HepG2 (cell line): ENCODE results near the gene TBX5. TPM values are rescaled to one million over a fixed set of nuclear protein-coding genes. Genes with fewer than 3 reads are reported as not detected.

ENCODE experiments used
- ATAC-seq: fragments of 200-7000 bp; cut with Tn5 transposase; 3 replicates; pipeline ENCODE4 v1.9.1; 2020; ENCODE audit warnings: mild to moderate bottlenecking, moderate library complexity
- BruUV-seq: library from RNA; stranded (reverse); fragments of 400-500 nt; replicated peaks from 2 replicates; lab custom pipeline; 2021; lab: Mats Ljungman, UMichigan
- CTCF ChIA-PET: fragments of 300-600 bp; formaldehyde crosslinking; extraction: SDS; loops from one replicate; lab custom pipeline; 2021; ENCODE audit warnings: low total read pairs, inconsistent platforms, low intra/inter-chr PET ratio; lab: Yijun Ruan, JAX
- POLR2A ChIA-PET: fragments of 350-600 bp; sonication (Branson Sonifier 250); formaldehyde crosslinking; loops from one replicate; lab custom pipeline; 2020; ENCODE audit warnings: antibody characterized with exemption, inconsistent platforms; lab: Yijun Ruan, JAX
- DNase-seq: peaks from one replicate; pipeline ENCODE4 v3.0.0-alpha.2; 2015; ENCODE audit warnings: low spot score
- FAIRE-seq: peaks from 3 replicates; lab custom pipeline; 2011; peaks lifted over from hg19 to GRCh38; lab: Jason Lieb, UNC
- H2AFZ ChIP-seq: one replicate; pipeline ENCODE4 v1.6.1; 2011; ENCODE audit warnings: low read length, inconsistent platforms
- H3K27ac ChIP-seq: fragments of 300-600 bp; 3 replicates; pipeline ENCODE4 v1.8.0; 2011; ENCODE audit warnings: mixed run types, mild to moderate bottlenecking, mixed read lengths, low read length, inconsistent platforms; ENCODE audit not compliant: insufficient read depth; ENCODE audit errors: extremely low read length
- H3K27me3 ChIP-seq, 2 experiments: fragments of 200-600 bp in 1 of 2; 2 replicates in 1 of 2; 3 replicates in 1 of 2; pipeline versions ENCODE4 v1.6.0 to v1.8.0; 2011; ENCODE audit warnings: low read length in 2 of 2, mild to moderate bottlenecking in 2 of 2, moderate library complexity in 2 of 2, inconsistent platforms in 1 of 2; ENCODE audit not compliant: insufficient read depth in 2 of 2, control insufficient read depth in 1 of 2
- H3K36me3 ChIP-seq, 2 experiments: fragments of 200-600 bp in 1 of 2; replicated peaks in 1 of 2; 2 replicates in 1 of 2; 3 replicates in 1 of 2; pipeline versions ENCODE4 v1.5.1 to v1.8.0; 2011; ENCODE audit warnings: low read length in 2 of 2, inconsistent platforms in 1 of 2; ENCODE audit not compliant: insufficient read depth in 2 of 2, control insufficient read depth in 1 of 2
- H3K4me1 ChIP-seq: 2 replicates; pipeline ENCODE4 v1.5.1; 2012; ENCODE audit warnings: low read length, inconsistent platforms; ENCODE audit not compliant: insufficient read depth
- H3K4me2 ChIP-seq: 2 replicates; pipeline ENCODE4 v1.6.0; 2011; ENCODE audit warnings: low read depth, low read length, inconsistent platforms
- H3K4me3 ChIP-seq, 3 experiments: fragments of 200-600 bp in 1 of 3; sonication (generic), shearing (Covaris generic) in 1 of 3; replicated peaks in 1 of 3; 2 replicates each; pipeline ENCODE4 v1.5.1; 2011 to 2016; ENCODE audit warnings: low read length in 3 of 3, inconsistent platforms in 2 of 3, low read depth in 2 of 3, mild to moderate bottlenecking in 2 of 3, control low read depth in 1 of 3, mixed read lengths in 1 of 3; ENCODE audit not compliant: insufficient read depth in 1 of 3
- H3K79me2 ChIP-seq: one replicate; pipeline ENCODE4 v1.6.1; 2011; ENCODE audit warnings: low read length, inconsistent platforms; ENCODE audit not compliant: insufficient read depth
- H3K9ac ChIP-seq: 2 replicates; pipeline ENCODE4 v1.6.0; 2011; ENCODE audit warnings: mild to moderate bottlenecking, low read depth, low read length, inconsistent platforms; ENCODE audit not compliant: insufficient read depth
- H3K9me3 ChIP-seq: 2 replicates; pipeline ENCODE4 v1.5.1; 2012; ENCODE audit warnings: mild to moderate bottlenecking, low read length
- H4K20me1 ChIP-seq: 2 replicates; pipeline ENCODE4 v1.6.0; 2011; ENCODE audit warnings: inconsistent platforms, mild to moderate bottlenecking, low read length, moderate library complexity; ENCODE audit not compliant: insufficient read depth
- MAFF ChIP-seq: IDR thresholded peaks from 2 replicates; pipeline ENCODE4 v1.6.1; 2011; ENCODE audit warnings: low read depth, low read length, improper control_type of control experiment
- MAFK ChIP-seq, 2 experiments: IDR thresholded peaks in 1 of 2; conservative IDR thresholded peaks in 1 of 2; 2 replicates each; pipeline ENCODE4 v1.6.1; 2011; ENCODE audit warnings: improper control_type of control experiment in 2 of 2, low read length in 2 of 2
- MED8 ChIP-seq: sonication (generic); formaldehyde crosslinking; IDR thresholded peaks from 2 replicates; pipeline ENCODE4 v1.8.1; 2023; ENCODE audit warnings: mild to moderate bottlenecking, missing genetic modification reagents; ENCODE audit not compliant: insufficient replicate concordance
- SKI ChIP-seq: fragments of 450-650 bp; IDR thresholded peaks from one replicate; pipeline ENCODE4 v1.6.1; 2018; ENCODE audit warnings: mild to moderate bottlenecking; ENCODE audit not compliant: partially characterized antibody
- ZBTB46 ChIP-seq: sonication (generic); formaldehyde crosslinking; IDR thresholded peaks from 2 replicates; pipeline ENCODE4 v1.4.0; 2020; ENCODE audit warnings: mild to moderate bottlenecking, missing genetic modification reagents, borderline replicate concordance
- ZNF597 ChIP-seq: sonication (generic); formaldehyde crosslinking; IDR thresholded peaks from 2 replicates; pipeline ENCODE4 v1.5.0; 2020; ENCODE audit warnings: missing genetic modification reagents
- ZNF709 ChIP-seq: sonication (generic); formaldehyde crosslinking; IDR thresholded peaks from 2 replicates; pipeline ENCODE4 v1.5.0; 2020; ENCODE audit warnings: mild to moderate bottlenecking, missing genetic modification reagents
- in situ Hi-C: cut with HindIII; loops from 2 replicates; pipeline ENCODE4 v1.10.0; 2017; ENCODE audit warnings: low pct_unique_long_range_greater_than_20kb; ENCODE audit not compliant: extremely low pct_ligation_motif_present
- intact Hi-C: fragments of 100-400 bp; cut with micrococcal nuclease; formaldehyde crosslinking; loops from one replicate; pipeline ENCODE4 v1.10.0; 2022; ENCODE audit not compliant: unreplicated experiment
- polyA plus RNA-seq, 8 experiments: library from polyadenylated mRNA; depleted of rRNA in 3 of 8; stranded (reverse) in 7 of 8; unstranded in 1 of 8; fragments of >200 nt; fragmentation: Illumina TruSeq in 4 of 8; extraction: Trizol in 4 of 8; gene quantifications; 2 replicates each; pipeline versions ENCODE4 v1.2.1 to v1.2.3, GENCODE V29; 2011 to 2016; ENCODE audit warnings: low read depth in 4 of 8, missing spikeins in 1 of 8, mixed read lengths in 1 of 8; ENCODE audit not compliant: insufficient read depth in 1 of 8
- total RNA-seq, 5 experiments: library from RNA; depleted of rRNA; stranded (reverse); fragments of >200 nt; fragmentation: Illumina TruSeq; extraction: Trizol; gene quantifications; 2 replicates each; pipeline ENCODE4 v1.2.3, GENCODE V29; 2016; ENCODE audit warnings: low read depth in 1 of 5

The TBX5 gene
- total and polyA plus RNA-seq, 2 of the 13 experiments (the other 11 are each of a cell fraction or from before 2014, with no cell fraction given) = not detected

GRCh38 chr12:114327765-114328164, 78.2 kb downstream of the TBX5 start:
- Histone ChIP-seq H4K20me1 (no peaks in the 10 kb centered on the region), H3K4me2 (no peak overlapping the region), H3K79me2 (no peaks in the 10 kb centered on the region), H3K4me3 (no peak overlapping the region), H3K9ac (no peak overlapping the region), H3K9me3 (no peaks in the 10 kb centered on the region), H2AFZ (no peak overlapping the region), H3K36me3 (no peaks in the 10 kb centered on the region), H3K27ac (no peak overlapping the region), H3K27me3 (peaks cover 2 to 3% of the 10 kb centered on the region in 2 experiments; a peak in 2 of 5 replicates), H3K4me1 (no peaks in the 10 kb centered on the region)
- in situ Hi-C loops = no loop called here
- ATAC-seq (no peak), FAIRE-seq (no peak), DNase-seq (no peak)
- intact Hi-C loops = no loop called here
- BruUV-seq = no TSS peak
- TF ChIP-seq MAFF (peak; percentile 80), ZNF709 (CRISPR knock-in tag) (no peak), ZNF597 (CRISPR knock-in tag) (no peak), ZBTB46 (CRISPR knock-in tag) (no peak), SKI (no peak), MAFK (conservative IDR thresholded peaks at IDR 0.05 in 1 of 2, IDR thresholded peaks at IDR 0.05 in 1 of 2; ENCODE audit: low read length in 2 of 2) (peak; percentile 76 to 84), MED8 (CRISPR knock-in tag) (no peak)
- ChIA-PET CTCF (no interaction called here), POLR2A (no interaction called here)
